ENCODE data around the gene ALG1L2.
"Not testable (repeated sequence)": the region's sequence is repeated elsewhere in the genome, so short reads cannot be mapped to it uniquely, and the experiment has no call there.

The ALG1L2 gene

GRCh38 chr3:130110386-130111169, 28.9 kb downstream of the ALG1L2 start:
- ATAC-seq (ENCODE audit: insufficient read depth, low read depth); H3K79me2 ChIP-seq (ENCODE audit: insufficient read depth, low read length); H3K9me3 ChIP-seq (ENCODE audit: insufficient read depth, low read length, severe bottlenecking); H3K36me3 ChIP-seq (ENCODE audit: insufficient read depth, low read length); H3K27me3 ChIP-seq (ENCODE audit: insufficient read depth, low read length, poor library complexity); H4K20me1 ChIP-seq (ENCODE audit: insufficient read depth, low read length): not testable (repeated sequence)
- H3K9ac ChIP-seq (ENCODE audit: low read depth, low read length), result peak overlapping the region; percentile 59
- H2AFZ ChIP-seq (ENCODE audit: low read depth, low read length), result peak overlapping the region; percentile 96
- peak overlapping the region; percentile 55 to 79; a peak in 3 of 4 replicates for H3K4me3 ChIP-seq (ENCODE audit: low read depth in 1 of 2, low read length in 2 of 2)
- H3K4me1 ChIP-seq (ENCODE audit: insufficient read depth, low read length), result peaks cover 18% of the 10 kb centered on the region
- H3K4me2 ChIP-seq (ENCODE audit: insufficient read depth, low read length), result peak overlapping the region; percentile 85
- peak overlapping the region; percentile 61 for H3K27ac ChIP-seq (ENCODE audit: low read length)
- peak; percentile 70 for DNase-seq
- peak; percentile 12 for TF ChIP-seq CTCF (IDR thresholded peaks at IDR 0.05; ENCODE audit: borderline replicate concordance, extremely low read depth, low read length, poor library complexity, severe bottlenecking)

- Histone ChIP-seq H4K20me1 (ENCODE audit: insufficient read depth, low read length) (no peaks in the 10 kb centered on the region), H3K79me2 (ENCODE audit: insufficient read depth, low read length) (peaks cover 8% of the 10 kb centered on the region; the same call in 1 of the 2 replicates), H3K36me3 (ENCODE audit: insufficient read depth, low read length) (no peaks in the 10 kb centered on the region), H3K4me2 (ENCODE audit: insufficient read depth, low read length) (peak overlapping the region; percentile 85), H3K27ac (ENCODE audit: low read length) (peak overlapping the region; percentile 61), H3K27me3 (ENCODE audit: insufficient read depth, low read length, poor library complexity) (no peaks in the 10 kb centered on the region), H3K9ac (ENCODE audit: low read depth, low read length) (peak overlapping the region; percentile 59), H3K4me3 (ENCODE audit: low read depth in 1 of 2, low read length in 2 of 2) (peak overlapping the region; percentile 55 to 79), H3K9me3 (ENCODE audit: insufficient read depth, low read length, severe bottlenecking) (no peaks in the 10 kb centered on the region), H3K4me1 (ENCODE audit: insufficient read depth, low read length) (peaks cover 18% of the 10 kb centered on the region), H2AFZ (ENCODE audit: low read depth, low read length) (peak overlapping the region; percentile 96)
- ATAC-seq (ENCODE audit: insufficient read depth, low read depth) (peak; percentile 96), DNase-seq (peak; percentile 99)
- no peak for TF ChIP-seq CTCF (IDR thresholded peaks at IDR 0.05; ENCODE audit: borderline replicate concordance, extremely low read depth, low read length, poor library complexity, severe bottlenecking)
- TF ChIP-seq EZH2 (IDR thresholded peaks at IDR 0.05; ENCODE audit: borderline replicate concordance, low read depth, low read length, severe bottlenecking), result no peak
These were observed 29.7 kb downstream of the ALG1L2 start for GRCh38 chr3:130111185-130111864.

DNA sequence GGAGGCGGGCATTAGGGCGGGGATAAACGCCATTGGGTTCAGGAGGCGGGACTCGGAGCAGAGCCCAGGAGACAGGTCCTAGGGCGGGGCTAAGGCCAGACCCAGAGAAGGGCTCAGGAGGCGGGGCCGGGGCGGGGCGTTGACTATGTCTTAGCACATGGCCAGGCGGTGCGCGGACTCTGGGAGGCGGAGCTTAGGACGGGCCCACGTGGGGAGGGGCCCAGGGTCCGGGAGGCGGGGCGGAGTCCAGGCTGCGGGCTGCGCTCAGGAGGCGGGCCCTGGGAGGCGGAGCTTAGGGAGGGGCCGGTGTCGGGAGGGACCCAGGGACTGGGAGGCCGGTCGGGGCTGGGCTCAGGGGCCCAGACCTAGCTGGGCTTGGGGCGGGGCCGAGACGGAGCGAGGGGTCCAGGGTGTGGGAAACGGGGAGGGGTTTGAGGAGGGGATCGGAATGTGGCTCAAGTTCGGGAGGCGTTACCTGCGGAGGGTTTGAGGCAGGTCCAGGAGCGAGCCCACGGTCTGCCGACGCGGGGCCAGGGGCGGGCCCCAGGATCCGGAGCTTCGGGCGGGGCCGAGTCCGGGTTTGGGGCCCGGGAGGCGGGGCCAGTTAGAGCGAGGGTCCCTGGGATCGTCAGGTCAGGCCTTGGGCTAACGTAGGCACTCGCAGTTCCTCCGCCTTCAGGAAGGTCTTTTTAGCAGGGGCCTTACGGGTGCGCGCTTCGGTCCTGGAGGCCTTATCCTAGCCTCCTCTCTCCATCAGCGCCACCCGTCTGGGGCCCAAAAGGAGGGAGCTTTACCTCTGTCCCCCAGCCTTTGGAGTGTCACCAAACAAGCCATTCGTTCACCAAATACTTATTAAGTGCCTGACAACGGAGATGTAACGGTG, 30.5 kb downstream of the ALG1L2 start:
- ATAC-seq (ENCODE audit: insufficient read depth, low read depth), result peak; percentile 55
- Histone ChIP-seq H3K27ac (ENCODE audit: low read length) (peak overlapping the region; percentile 44; the same call in 1 of the 2 replicates), H3K4me2 (ENCODE audit: insufficient read depth, low read length) (peak overlapping the region; percentile 67), H3K4me3 (ENCODE audit: low read depth in 1 of 2, low read length in 2 of 2) (peak overlapping the region; percentile 4 to 57; a peak in 3 of 4 replicates), H3K4me1 (ENCODE audit: insufficient read depth, low read length) (peaks cover 18% of the 10 kb centered on the region), H3K9ac (ENCODE audit: low read depth, low read length) (peak overlapping the region; percentile 44), H2AFZ (ENCODE audit: low read depth, low read length) (peak overlapping the region; percentile 55)
- H3K36me3 ChIP-seq (ENCODE audit: insufficient read depth, low read length); H4K20me1 ChIP-seq (ENCODE audit: insufficient read depth, low read length); H3K79me2 ChIP-seq (ENCODE audit: insufficient read depth, low read length); H3K27me3 ChIP-seq (ENCODE audit: insufficient read depth, low read length, poor library complexity); DNase-seq; H3K9me3 ChIP-seq (ENCODE audit: insufficient read depth, low read length, severe bottlenecking): not testable (repeated sequence)

GRCh38 chr3:130112748-130113073, 31.1 kb downstream of the ALG1L2 start:
- H3K4me1 ChIP-seq (ENCODE audit: insufficient read depth, low read length), result peaks cover 18% of the 10 kb centered on the region
- not testable (repeated sequence) for H4K20me1 ChIP-seq (ENCODE audit: insufficient read depth, low read length); H3K27ac ChIP-seq (ENCODE audit: low read length); H3K36me3 ChIP-seq (ENCODE audit: insufficient read depth, low read length); DNase-seq; H3K79me2 ChIP-seq (ENCODE audit: insufficient read depth, low read length); H3K9me3 ChIP-seq (ENCODE audit: insufficient read depth, low read length, severe bottlenecking); H3K27me3 ChIP-seq (ENCODE audit: insufficient read depth, low read length, poor library complexity); ATAC-seq (ENCODE audit: insufficient read depth, low read depth)
- H3K9ac ChIP-seq (ENCODE audit: low read depth, low read length), result peak overlapping the region; percentile 44
- peak overlapping the region; percentile 67 for H3K4me2 ChIP-seq (ENCODE audit: insufficient read depth, low read length)
- peak overlapping the region; percentile 4 to 57; a peak in 3 of 4 replicates for H3K4me3 ChIP-seq (ENCODE audit: low read depth in 1 of 2, low read length in 2 of 2)
- peak overlapping the region; percentile 55 for H2AFZ ChIP-seq (ENCODE audit: low read depth, low read length)

- not testable (repeated sequence) for ATAC-seq (ENCODE audit: insufficient read depth, low read depth); H3K27me3 ChIP-seq (ENCODE audit: insufficient read depth, low read length, poor library complexity); H3K79me2 ChIP-seq (ENCODE audit: insufficient read depth, low read length); H3K9ac ChIP-seq (ENCODE audit: low read depth, low read length); H3K9me3 ChIP-seq (ENCODE audit: insufficient read depth, low read length, severe bottlenecking); DNase-seq; H3K27ac ChIP-seq (ENCODE audit: low read length); H3K4me3 ChIP-seq (ENCODE audit: low read depth in 1 of 2, low read length in 2 of 2); H3K4me2 ChIP-seq (ENCODE audit: insufficient read depth, low read length); H2AFZ ChIP-seq (ENCODE audit: low read depth, low read length); H3K36me3 ChIP-seq (ENCODE audit: insufficient read depth, low read length); H4K20me1 ChIP-seq (ENCODE audit: insufficient read depth, low read length)
- H3K4me1 ChIP-seq (ENCODE audit: insufficient read depth, low read length), result peaks cover 10% of the 10 kb centered on the region
These were observed 33.8 kb downstream of the ALG1L2 start for GRCh38 chr3:130115400-130115799.

All from DND-41 (cell line).